ENCODE data around the gene ATG2A. TPM values are rescaled to one million over a fixed set of nuclear protein-coding genes. Genes with fewer than 3 reads are reported as not detected.
A peak's percentile ranks its signal among the peaks of the same experiment; 100 is the strongest.

The ATG2A gene
- total and polyA plus RNA-seq, 10 of the 15 experiments (the other 5 are each of a cell fraction or from before 2014, with no cell fraction given): 0.08 to 19.0 (median 4.6) TPM

DNA sequence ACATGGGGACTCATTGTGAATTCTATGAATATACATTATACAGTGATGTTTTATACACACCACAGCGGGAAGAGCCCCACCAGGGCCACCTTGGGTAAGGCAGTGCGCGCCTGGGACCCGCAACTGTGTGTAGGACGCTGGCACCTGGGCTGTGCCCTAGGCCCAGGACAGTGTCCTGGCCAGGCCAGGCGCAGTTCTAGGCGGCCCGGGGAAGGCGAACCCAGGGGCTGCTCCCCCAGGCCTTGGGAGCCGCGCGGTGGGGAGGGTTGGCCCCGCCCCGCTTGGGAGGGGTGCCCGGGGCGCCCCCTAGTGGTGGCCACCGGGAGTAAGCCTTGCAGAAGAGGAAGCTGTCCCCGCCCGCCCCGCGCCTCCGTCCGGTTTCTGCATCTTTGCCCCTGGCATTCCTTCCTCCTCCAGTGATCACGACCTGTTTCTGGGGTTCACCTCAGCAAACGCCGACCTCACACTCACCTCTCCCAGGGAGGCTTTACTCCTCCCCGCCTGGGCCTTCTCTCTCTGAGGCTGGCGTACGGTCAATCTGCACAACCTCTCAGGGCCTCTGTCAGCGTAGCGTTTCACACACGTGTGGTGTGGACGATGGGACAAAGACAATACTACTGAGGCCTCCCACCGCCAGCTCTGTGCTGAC is 29.1 kb downstream of the ATG2A start (continued):
- TF ChIP-seq, protein P1, sequence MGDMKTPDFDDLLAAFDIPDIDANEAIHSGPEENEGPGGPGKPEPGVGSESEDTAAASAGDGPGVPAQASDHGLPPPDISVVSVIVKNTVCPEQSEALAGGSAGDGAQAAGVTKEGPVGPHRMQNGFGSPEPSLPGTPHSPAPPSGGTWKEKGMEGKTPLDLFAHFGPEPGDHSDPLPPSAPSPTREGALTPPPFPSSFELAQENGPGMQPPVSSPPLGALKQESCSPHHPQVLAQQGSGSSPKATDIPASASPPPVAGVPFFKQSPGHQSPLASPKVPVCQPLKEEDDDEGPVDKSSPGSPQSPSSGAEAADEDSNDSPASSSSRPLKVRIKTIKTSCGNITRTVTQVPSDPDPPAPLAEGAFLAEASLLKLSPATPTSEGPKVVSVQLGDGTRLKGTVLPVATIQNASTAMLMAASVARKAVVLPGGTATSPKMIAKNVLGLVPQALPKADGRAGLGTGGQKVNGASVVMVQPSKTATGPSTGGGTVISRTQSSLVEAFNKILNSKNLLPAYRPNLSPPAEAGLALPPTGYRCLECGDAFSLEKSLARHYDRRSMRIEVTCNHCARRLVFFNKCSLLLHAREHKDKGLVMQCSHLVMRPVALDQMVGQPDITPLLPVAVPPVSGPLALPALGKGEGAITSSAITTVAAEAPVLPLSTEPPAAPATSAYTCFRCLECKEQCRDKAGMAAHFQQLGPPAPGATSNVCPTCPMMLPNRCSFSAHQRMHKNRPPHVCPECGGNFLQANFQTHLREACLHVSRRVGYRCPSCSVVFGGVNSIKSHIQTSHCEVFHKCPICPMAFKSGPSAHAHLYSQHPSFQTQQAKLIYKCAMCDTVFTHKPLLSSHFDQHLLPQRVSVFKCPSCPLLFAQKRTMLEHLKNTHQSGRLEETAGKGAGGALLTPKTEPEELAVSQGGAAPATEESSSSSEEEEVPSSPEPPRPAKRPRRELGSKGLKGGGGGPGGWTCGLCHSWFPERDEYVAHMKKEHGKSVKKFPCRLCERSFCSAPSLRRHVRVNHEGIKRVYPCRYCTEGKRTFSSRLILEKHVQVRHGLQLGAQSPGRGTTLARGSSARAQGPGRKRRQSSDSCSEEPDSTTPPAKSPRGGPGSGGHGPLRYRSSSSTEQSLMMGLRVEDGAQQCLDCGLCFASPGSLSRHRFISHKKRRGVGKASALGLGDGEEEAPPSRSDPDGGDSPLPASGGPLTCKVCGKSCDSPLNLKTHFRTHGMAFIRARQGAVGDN (IDR thresholded peaks at IDR 0.05): 0 out of 2 replicates have a peak, but pooled peaks have one; percentile 58
- TF ChIP-seq HDGF (IDR thresholded peaks at IDR 0.05) (peak; percentile 97), CREB1 (IDR thresholded peaks at IDR 0.05; ENCODE audit: low read depth) (0 out of 2 replicates have a peak, but pooled peaks have one; percentile 16), GATAD2B (conservative IDR thresholded peaks at IDR 0.05; ENCODE audit: low read depth) (peak; percentile 61; the same call in 1 of the 2 replicates), RBBP5 (conservative IDR thresholded peaks at IDR 0.05) (no peak), DPF2 (IDR thresholded peaks at IDR 0.05) (0 out of 2 replicates have a peak, but pooled peaks have one; percentile 32), NFYA (IDR thresholded peaks at IDR 0.05; ENCODE audit: borderline replicate concordance, low read depth, low read length) (no peak), RELA (IDR thresholded peaks at IDR 0.05; ENCODE audit: borderline replicate concordance, partially characterized antibody) (peak; percentile 18), TCF7 (IDR thresholded peaks at IDR 0.05; ENCODE audit: borderline replicate concordance) (no peak), SPI1 (IDR thresholded peaks at IDR 0.05; ENCODE audit: borderline replicate concordance, insufficient read depth, low read depth, low read length) (no peak)
- TF ChIP-seq, protein P2, sequence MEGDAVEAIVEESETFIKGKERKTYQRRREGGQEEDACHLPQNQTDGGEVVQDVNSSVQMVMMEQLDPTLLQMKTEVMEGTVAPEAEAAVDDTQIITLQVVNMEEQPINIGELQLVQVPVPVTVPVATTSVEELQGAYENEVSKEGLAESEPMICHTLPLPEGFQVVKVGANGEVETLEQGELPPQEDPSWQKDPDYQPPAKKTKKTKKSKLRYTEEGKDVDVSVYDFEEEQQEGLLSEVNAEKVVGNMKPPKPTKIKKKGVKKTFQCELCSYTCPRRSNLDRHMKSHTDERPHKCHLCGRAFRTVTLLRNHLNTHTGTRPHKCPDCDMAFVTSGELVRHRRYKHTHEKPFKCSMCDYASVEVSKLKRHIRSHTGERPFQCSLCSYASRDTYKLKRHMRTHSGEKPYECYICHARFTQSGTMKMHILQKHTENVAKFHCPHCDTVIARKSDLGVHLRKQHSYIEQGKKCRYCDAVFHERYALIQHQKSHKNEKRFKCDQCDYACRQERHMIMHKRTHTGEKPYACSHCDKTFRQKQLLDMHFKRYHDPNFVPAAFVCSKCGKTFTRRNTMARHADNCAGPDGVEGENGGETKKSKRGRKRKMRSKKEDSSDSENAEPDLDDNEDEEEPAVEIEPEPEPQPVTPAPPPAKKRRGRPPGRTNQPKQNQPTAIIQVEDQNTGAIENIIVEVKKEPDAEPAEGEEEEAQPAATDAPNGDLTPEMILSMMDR (IDR thresholded peaks at IDR 0.05 in 2 of 3, conservative IDR thresholded peaks at IDR 0.05 in 1 of 3; ENCODE audit: control insufficient read depth in 2 of 3, extremely low read depth in 1 of 3, insufficient read depth in 1 of 3, low read depth in 3 of 3, low read length in 3 of 3): peak; percentile 93 to 96 (median 96)
- TF ChIP-seq, protein P3, sequence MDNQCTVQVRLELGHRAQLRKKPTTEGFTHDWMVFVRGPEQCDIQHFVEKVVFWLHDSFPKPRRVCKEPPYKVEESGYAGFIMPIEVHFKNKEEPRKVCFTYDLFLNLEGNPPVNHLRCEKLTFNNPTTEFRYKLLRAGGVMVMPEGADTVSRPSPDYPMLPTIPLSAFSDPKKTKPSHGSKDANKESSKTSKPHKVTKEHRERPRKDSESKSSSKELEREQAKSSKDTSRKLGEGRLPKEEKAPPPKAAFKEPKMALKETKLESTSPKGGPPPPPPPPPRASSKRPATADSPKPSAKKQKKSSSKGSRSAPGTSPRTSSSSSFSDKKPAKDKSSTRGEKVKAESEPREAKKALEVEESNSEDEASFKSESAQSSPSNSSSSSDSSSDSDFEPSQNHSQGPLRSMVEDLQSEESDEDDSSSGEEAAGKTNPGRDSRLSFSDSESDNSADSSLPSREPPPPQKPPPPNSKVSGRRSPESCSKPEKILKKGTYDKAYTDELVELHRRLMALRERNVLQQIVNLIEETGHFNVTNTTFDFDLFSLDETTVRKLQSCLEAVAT (IDR thresholded peaks at IDR 0.05): peak; percentile 69
- TF ChIP-seq, protein P4, sequence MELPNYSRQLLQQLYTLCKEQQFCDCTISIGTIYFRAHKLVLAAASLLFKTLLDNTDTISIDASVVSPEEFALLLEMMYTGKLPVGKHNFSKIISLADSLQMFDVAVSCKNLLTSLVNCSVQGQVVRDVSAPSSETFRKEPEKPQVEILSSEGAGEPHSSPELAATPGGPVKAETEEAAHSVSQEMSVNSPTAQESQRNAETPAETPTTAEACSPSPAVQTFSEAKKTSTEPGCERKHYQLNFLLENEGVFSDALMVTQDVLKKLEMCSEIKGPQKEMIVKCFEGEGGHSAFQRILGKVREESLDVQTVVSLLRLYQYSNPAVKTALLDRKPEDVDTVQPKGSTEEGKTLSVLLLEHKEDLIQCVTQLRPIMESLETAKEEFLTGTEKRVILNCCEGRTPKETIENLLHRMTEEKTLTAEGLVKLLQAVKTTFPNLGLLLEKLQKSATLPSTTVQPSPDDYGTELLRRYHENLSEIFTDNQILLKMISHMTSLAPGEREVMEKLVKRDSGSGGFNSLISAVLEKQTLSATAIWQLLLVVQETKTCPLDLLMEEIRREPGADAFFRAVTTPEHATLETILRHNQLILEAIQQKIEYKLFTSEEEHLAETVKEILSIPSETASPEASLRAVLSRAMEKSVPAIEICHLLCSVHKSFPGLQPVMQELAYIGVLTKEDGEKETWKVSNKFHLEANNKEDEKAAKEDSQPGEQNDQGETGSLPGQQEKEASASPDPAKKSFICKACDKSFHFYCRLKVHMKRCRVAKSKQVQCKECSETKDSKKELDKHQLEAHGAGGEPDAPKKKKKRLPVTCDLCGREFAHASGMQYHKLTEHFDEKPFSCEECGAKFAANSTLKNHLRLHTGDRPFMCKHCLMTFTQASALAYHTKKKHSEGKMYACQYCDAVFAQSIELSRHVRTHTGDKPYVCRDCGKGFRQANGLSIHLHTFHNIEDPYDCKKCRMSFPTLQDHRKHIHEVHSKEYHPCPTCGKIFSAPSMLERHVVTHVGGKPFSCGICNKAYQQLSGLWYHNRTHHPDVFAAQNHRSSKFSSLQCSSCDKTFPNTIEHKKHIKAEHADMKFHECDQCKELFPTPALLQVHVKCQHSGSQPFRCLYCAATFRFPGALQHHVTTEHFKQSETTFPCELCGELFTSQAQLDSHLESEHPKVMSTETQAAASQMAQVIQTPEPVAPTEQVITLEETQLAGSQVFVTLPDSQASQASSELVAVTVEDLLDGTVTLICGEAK (IDR thresholded peaks at IDR 0.05; ENCODE audit: borderline replicate concordance): 0 out of 2 replicates have a peak, but pooled peaks have one; percentile 22
